Glutamatergic neuron (in vitro differentiated cells): ENCODE data around the gene KIF3A. TPM values are rescaled to one million over a fixed set of nuclear protein-coding genes. Genes with fewer than 3 reads are reported as not detected.

Experiments
- DNase-seq: peaks from one replicate; pipeline ENCODE4 v3.0.0; 2022
- H3K27ac Mint-ChIP-seq: one replicate; pipeline ENCODE4 v1.8.0; 2020; ENCODE audit warnings: mild to moderate bottlenecking, mixed read lengths, inconsistent platforms; ENCODE audit not compliant: unreplicated experiment
- H3K27me3 Mint-ChIP-seq: one replicate; pipeline ENCODE4 v1.8.0; 2020; ENCODE audit warnings: mild to moderate bottlenecking, moderate library complexity, mixed read lengths, inconsistent platforms; ENCODE audit not compliant: unreplicated experiment
- H3K36me3 Mint-ChIP-seq: one replicate; pipeline ENCODE4 v1.8.0; 2020; ENCODE audit warnings: mild to moderate bottlenecking, mixed read lengths, inconsistent platforms; ENCODE audit not compliant: unreplicated experiment
- H3K4me1 Mint-ChIP-seq: one replicate; pipeline ENCODE4 v1.8.0; 2020; ENCODE audit warnings: mild to moderate bottlenecking, low read depth, mixed read lengths, inconsistent platforms; ENCODE audit not compliant: unreplicated experiment
- H3K4me3 Mint-ChIP-seq: one replicate; pipeline ENCODE4 v1.8.0; 2020; ENCODE audit warnings: mild to moderate bottlenecking, mixed read lengths, inconsistent platforms; ENCODE audit not compliant: unreplicated experiment
- H3K9me3 Mint-ChIP-seq: one replicate; pipeline ENCODE4 v1.8.0; 2020; ENCODE audit warnings: mild to moderate bottlenecking, moderate library complexity, mixed read lengths, inconsistent platforms; ENCODE audit not compliant: unreplicated experiment
- CTCF ChIP-seq: fragments of 200-600 bp; sonication (generic); IDR thresholded peaks from one replicate; pipeline ENCODE4 v1.5.0; 2021; ENCODE audit not compliant: partially characterized antibody, unreplicated experiment
- total RNA-seq: library from RNA; stranded (reverse); fragmentation: NEBNext Ultra II Directional; extraction: Animal tissue kit (Norgen Biotek cat#: 25700); gene quantifications from one replicate; pipeline ENCODE4 v1.2.1, GENCODE V29; 2021; ENCODE audit not compliant: unreplicated experiment

KIF3A gene
- total RNA-seq, 1 donor from 2014 or later: 42.4 TPM

DNA sequence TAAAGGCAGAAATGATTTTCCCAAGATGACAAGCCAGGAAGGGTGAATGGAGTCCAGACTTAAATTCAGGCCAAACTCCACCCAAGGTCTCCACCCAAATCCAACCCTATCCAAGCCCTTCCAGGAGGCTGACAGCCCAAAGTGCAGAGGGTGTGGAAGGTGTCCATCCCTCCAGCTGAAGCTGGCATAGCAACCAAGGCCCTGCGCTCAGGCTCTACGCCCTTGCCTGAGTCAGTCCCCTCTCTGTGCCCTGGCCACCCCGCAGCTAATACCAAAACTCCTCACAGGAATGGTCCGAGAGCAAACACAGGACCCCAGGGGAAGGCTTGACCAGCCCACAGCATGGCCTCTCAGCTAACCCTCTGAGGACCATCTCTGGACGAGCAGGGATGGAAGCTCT, 37.5 kb upstream of the KIF3A start:
- DNase-seq: no peak
- no peak for TF ChIP-seq CTCF
- Mint-ChIP-seq H3K36me3 (no peaks in the 10 kb centered on the region), H3K4me1 (peaks cover 13% of the 10 kb centered on the region), H3K9me3 (no peaks in the 10 kb centered on the region), H3K4me3 (no peak overlapping the region), H3K27me3 (peaks cover 10% of the 10 kb centered on the region), H3K27ac (no peak overlapping the region)

DNA sequence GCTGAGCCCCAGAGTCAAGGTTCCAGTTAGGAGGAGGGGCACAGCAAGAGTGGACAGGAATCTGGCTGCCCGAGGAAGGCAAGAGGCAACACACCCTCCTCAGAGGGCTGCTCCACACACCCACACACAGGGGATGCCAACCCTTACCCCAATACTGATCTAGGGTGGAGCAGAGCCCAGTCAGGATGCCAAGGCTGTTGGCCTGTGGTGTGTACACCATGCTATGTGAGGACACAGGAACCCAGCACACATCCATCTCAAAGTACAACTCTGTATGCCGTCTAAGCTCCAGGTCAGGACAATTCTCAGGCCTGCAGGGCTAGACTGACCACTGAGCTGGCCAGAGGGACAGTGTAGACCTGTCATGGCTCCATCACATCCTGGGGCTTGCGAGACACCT, 37.1 kb upstream of the KIF3A start:
- DNase-seq: no peak
- H3K27me3 Mint-ChIP-seq: peaks cover 12% of the 10 kb centered on the region
- H3K36me3 Mint-ChIP-seq: no peaks in the 10 kb centered on the region
- peaks cover 10% of the 10 kb centered on the region for H3K4me1 Mint-ChIP-seq
- H3K4me3 Mint-ChIP-seq: no peak overlapping the region
- H3K27ac Mint-ChIP-seq: no peak overlapping the region
- no peak for TF ChIP-seq CTCF
- no peaks in the 10 kb centered on the region for H3K9me3 Mint-ChIP-seq

GRCh38 chr5:132773601-132774355, 36.4 kb upstream of the KIF3A start:
- Mint-ChIP-seq H3K27ac (no peak overlapping the region), H3K9me3 (no peaks in the 10 kb centered on the region), H3K27me3 (peaks cover 12% of the 10 kb centered on the region), H3K4me3 (no peak overlapping the region), H3K4me1 (peaks cover 10% of the 10 kb centered on the region), H3K36me3 (no peaks in the 10 kb centered on the region)
- no peak for DNase-seq
- TF ChIP-seq CTCF: no peak

DNA sequence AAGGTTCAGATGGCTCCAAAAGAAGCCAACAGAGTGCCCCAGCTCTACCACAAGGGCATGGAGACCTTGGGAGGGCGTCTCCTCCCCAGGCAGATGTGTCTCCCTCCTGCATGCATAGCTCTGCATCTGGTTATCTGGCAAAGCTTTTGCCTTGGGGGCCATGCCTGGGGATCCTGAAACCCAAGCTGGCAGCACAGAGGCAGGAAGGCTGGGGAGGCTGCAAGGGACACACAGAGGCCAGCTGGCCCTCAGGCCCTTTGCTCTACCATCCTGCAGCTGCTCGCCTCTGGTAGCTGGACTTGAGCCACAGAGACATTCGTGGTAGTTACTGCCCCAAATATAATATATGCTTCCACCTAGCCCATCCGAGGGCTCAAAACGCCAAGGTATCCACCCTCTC, 35.8 kb upstream of the KIF3A start:
- Mint-ChIP-seq H3K9me3 (no peaks in the 10 kb centered on the region), H3K4me3 (no peak overlapping the region), H3K27ac (no peak overlapping the region), H3K4me1 (peaks cover 10% of the 10 kb centered on the region), H3K27me3 (peaks cover 12% of the 10 kb centered on the region), H3K36me3 (no peaks in the 10 kb centered on the region)
- no peak for TF ChIP-seq CTCF
- no peak for DNase-seq

DNA sequence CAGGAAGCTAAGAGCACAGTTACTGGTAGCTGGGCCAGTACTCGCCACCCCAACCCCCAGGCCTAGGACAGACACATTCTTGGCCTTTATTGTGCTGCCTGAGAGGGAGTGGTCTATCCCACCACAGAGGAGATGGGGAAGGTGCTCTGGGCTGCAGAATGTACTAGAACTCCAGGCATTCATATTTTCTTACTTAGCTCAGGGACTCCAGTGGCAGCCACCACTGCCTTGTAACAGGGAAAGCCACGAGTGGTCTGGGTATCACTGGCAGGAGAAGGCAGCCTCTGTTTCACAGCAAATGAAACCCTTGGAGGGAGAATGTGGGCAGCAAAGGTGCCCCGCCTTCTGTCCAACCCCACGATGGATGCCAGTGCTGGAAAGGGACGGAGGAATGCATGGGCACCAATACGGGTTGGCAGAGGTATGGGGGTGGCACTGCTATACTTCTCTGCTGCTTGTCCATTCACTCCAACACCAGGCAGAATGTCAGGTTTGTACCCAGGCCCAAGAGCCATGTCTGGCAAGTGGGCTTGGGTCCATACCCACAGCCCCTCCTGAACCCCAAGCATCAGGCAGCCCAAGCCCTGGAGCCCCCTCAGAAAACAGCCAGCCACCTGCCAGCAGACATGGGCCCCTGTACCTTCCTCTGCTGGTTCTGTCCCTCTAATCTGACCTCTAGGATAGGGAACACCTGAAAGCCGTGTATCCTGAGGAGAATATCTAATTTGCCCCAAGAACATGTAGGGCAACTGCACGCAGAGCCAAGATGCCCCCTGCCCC, 35.1 kb upstream of the KIF3A start:
- DNase-seq: no peak
- Mint-ChIP-seq H3K4me3 (no peak overlapping the region), H3K27me3 (peaks cover 12% of the 10 kb centered on the region), H3K9me3 (no peaks in the 10 kb centered on the region), H3K27ac (no peak overlapping the region), H3K4me1 (peaks cover 6% of the 10 kb centered on the region), H3K36me3 (no peaks in the 10 kb centered on the region)
- TF ChIP-seq CTCF: no peak
